Heart left ventricle (tissue), 13 donors: Measurements from ENCODE around the gene SPRY4.

Source experiments
- CTCF ChIP-seq, 12 donors: fragments of 200-600 bp; sonication (generic) in 4 of 12; IDR thresholded peaks; one replicate each; pipeline versions ENCODE4 v1.5.0 to v1.8.0; 2018 to 2022; ENCODE audit warnings: antibody characterized with exemption in 12 of 12, mild to moderate bottlenecking in 5 of 12
- POLR2A ChIP-seq, 2 donors: fragments of 450-650 bp; IDR thresholded peaks; one replicate each; pipeline ENCODE4 v1.6.1; 2017; ENCODE audit warnings: antibody characterized with exemption in 2 of 2, mild to moderate bottlenecking in 2 of 2, moderate library complexity in 2 of 2
- donor health status: ischemic (EF 13 %, LVEDD 7.1; RV severe dilation, severe dysfunction).
- donor health status: DM: no; HTN: yes; CAD: no.
- donor health status: DM: no; HTN: no; CAD: no.
- donor health status: ischemic (EF 25% LVEDD 6.9; RV normal size, moderate dysfunction).
- donor health status: ischemic (EF 25% LVEDD 5.7; RV mildly dilated, moderate dysfunction).
- donor health status: ischemic (EF 35%, LVEDD 5.7; RV mildly dilated, moderate dysfunction).
- donor health status: nonischemic (EF 11% LVEDD 7.7; RV severe dilation, severe dysfunction).
- donor health status: DM: yes; HTN: yes; CAD: no.
- donor health status: PGD.
- donor health status: ischemic (EF 29% LVEDD 5.4; RV normal size, mild dysfunction).
- donor health status: nonischemic (EF 23%, LVEDD 6.1; RV moderate dilation, normal function).

GRCh38 chr5:142303565-142303964, 21.3 kb downstream of the SPRY4 start:
- no peak for TF ChIP-seq POLR2A (IDR thresholded peaks at IDR 0.05)
- TF ChIP-seq CTCF (IDR thresholded peaks at IDR 0.05): no peak
